B cell (primary cell): ENCODE results near the gene KLF16. TPM values are rescaled to one million over a fixed set of nuclear protein-coding genes. Genes with fewer than 3 reads are reported as not detected.

Source experiments
- ATAC-seq: fragments of 200-7000 bp; cut with Tn5 transposase; one replicate; pipeline ENCODE4 v1.10.0; 2021; ENCODE audit warnings: low read depth, mild to moderate bottlenecking, moderate number of reproducible peaks, moderate library complexity
- CTCF ChIA-PET: fragments of 350-600 bp; sonication (Branson Sonifier 250); formaldehyde crosslinking; loops from one replicate; lab custom pipeline; 2021; ENCODE audit warnings: antibody characterized with exemption, inconsistent platforms; lab: Charles Lee
- POLR2A ChIA-PET: fragments of 350-600 bp; sonication (Branson Sonifier 250); formaldehyde crosslinking; loops from one replicate; lab custom pipeline; 2021; ENCODE audit warnings: antibody characterized with exemption; lab: Charles Lee
- DNase-seq: peaks from one replicate; pipeline ENCODE4 v3.0.0; 2013
- H2AFZ ChIP-seq: 2 replicates; pipeline ENCODE4 v1.6.1; 2012; ENCODE audit warnings: mild to moderate bottlenecking, low read depth, low read length; ENCODE audit not compliant: insufficient read depth, poor library complexity, severe bottlenecking
- H3K27ac ChIP-seq, 2 donors: 1 replicate in 1 of 2; 2 replicates in 1 of 2; pipeline ENCODE4 v1.5.1; 2012 to 2013; ENCODE audit warnings: low read length in 2 of 2, mild to moderate bottlenecking in 2 of 2, moderate library complexity in 1 of 2
- H3K27me3 ChIP-seq, 4 experiments: fragments of 200-600 bp in 1 of 4; sonication (generic) in 1 of 4; replicated peaks in 1 of 4; 1 replicate in 2 of 4; 2 replicates in 2 of 4; pipeline versions ENCODE4 v1.6.1 to v1.7.0; 2013 to 2016; ENCODE audit warnings: low read length in 3 of 4, mild to moderate bottlenecking in 2 of 4, mixed read lengths in 1 of 4, moderate library complexity in 1 of 4; ENCODE audit not compliant: insufficient read depth in 4 of 4, control insufficient read depth in 3 of 4; ENCODE audit errors: control extremely low read depth in 1 of 4
- H3K36me3 ChIP-seq, 2 experiments: replicated peaks in 1 of 2; 1 replicate in 1 of 2; 2 replicates in 1 of 2; pipeline versions ENCODE4 v1.6.1 to v1.7.1; 2013; ENCODE audit warnings: low read length in 1 of 2; ENCODE audit not compliant: insufficient read depth in 2 of 2, control insufficient read depth in 1 of 2; ENCODE audit errors: control extremely low read depth in 1 of 2, extremely low read depth in 1 of 2
- H3K4me1 ChIP-seq, 2 donors: fragments of 200-600 bp in 1 of 2; sonication (generic) in 1 of 2; 1 replicate in 1 of 2; 2 replicates in 1 of 2; pipeline versions ENCODE4 v1.5.1 to v1.6.1; 2013 to 2017; ENCODE audit warnings: low read length in 2 of 2; ENCODE audit not compliant: control insufficient read depth in 2 of 2, insufficient read depth in 2 of 2
- H3K4me2 ChIP-seq: replicated peaks from 2 replicates; pipeline ENCODE3; 2012; ENCODE audit warnings: mild to moderate bottlenecking, low read depth, low read length; ENCODE audit not compliant: poor library complexity, severe bottlenecking
- H3K4me3 ChIP-seq, 5 experiments: fragments of 200-600 bp in 1 of 5; sonication (generic) in 1 of 5; 1 replicate in 3 of 5; 2 replicates in 2 of 5; pipeline versions ENCODE4 v1.5.1 to v1.7.0; 2011 to 2016; ENCODE audit warnings: low read length in 4 of 5, mild to moderate bottlenecking in 4 of 5, low read depth in 2 of 5, control low read depth in 1 of 5, moderate library complexity in 1 of 5; ENCODE audit not compliant: insufficient read depth in 1 of 5; ENCODE audit errors: control extremely low read depth in 1 of 5, extremely low read depth in 1 of 5
- H3K79me2 ChIP-seq: fragments of 200-600 bp; sonication (generic); one replicate; pipeline ENCODE4 v1.6.0; 2016; ENCODE audit warnings: low read length; ENCODE audit not compliant: control insufficient read depth, insufficient read depth
- H3K9ac ChIP-seq: fragments of 200-600 bp; sonication (generic); 2 replicates; pipeline ENCODE4 v1.6.1; 2017; ENCODE audit warnings: mild to moderate bottlenecking, low read length, moderate library complexity
- H3K9me3 ChIP-seq, 3 donors: one replicate each; pipeline versions ENCODE4 v1.6.1 to v1.7.1; 2013; ENCODE audit warnings: low read length in 2 of 3; ENCODE audit not compliant: control insufficient read depth in 2 of 3, insufficient read depth in 1 of 3; ENCODE audit errors: control extremely low read depth in 1 of 3
- H4K20me1 ChIP-seq: 2 replicates; pipeline ENCODE4 v1.6.0; 2012; ENCODE audit warnings: mild to moderate bottlenecking, low read length; ENCODE audit not compliant: insufficient read depth, control insufficient read depth, poor library complexity, severe bottlenecking
- H3K27ac Mint-ChIP-seq: one replicate; pipeline ENCODE4 v1.8.0; 2021; ENCODE audit warnings: mixed read lengths
- H3K27me3 Mint-ChIP-seq: one replicate; pipeline ENCODE4 v1.8.0; 2021; ENCODE audit warnings: mixed read lengths
- H3K4me1 Mint-ChIP-seq: one replicate; pipeline ENCODE4 v1.8.0; 2021; ENCODE audit warnings: mixed read lengths
- H3K4me3 Mint-ChIP-seq: one replicate; pipeline ENCODE4 v1.8.0; 2021; ENCODE audit warnings: mixed read lengths
- H3K9me3 Mint-ChIP-seq: one replicate; pipeline ENCODE4 v1.8.0; 2022; ENCODE audit warnings: mixed read lengths; ENCODE audit not compliant: insufficient read depth
- CTCF ChIP-seq: fragments of 200-600 bp; IDR thresholded peaks from one replicate; pipeline ENCODE4 v1.8.0; 2022; ENCODE audit warnings: antibody characterized with exemption, mild to moderate bottlenecking
- EZH2 ChIP-seq: IDR thresholded peaks from 2 replicates; pipeline ENCODE4 v1.6.1; 2012; ENCODE audit warnings: borderline replicate concordance, low read depth, mild to moderate bottlenecking, moderate library complexity, low read length; ENCODE audit not compliant: insufficient read depth, poor library complexity, severe bottlenecking
- WGBS: methylation state at CpG from one replicate; pipeline ENCODE4 v1.1.5; 2013; ENCODE audit warnings: missing lambda C conversion rate; ENCODE audit not compliant: insufficient coverage; 5-methylcytosine and 5-hydroxymethylcytosine counted together
- intact Hi-C: fragments of 100-400 bp; cut with micrococcal nuclease; formaldehyde crosslinking; loops from one replicate; pipeline ENCODE4 v1.10.0; 2022
- polyA plus RNA-seq: library from polyadenylated mRNA; depleted of rRNA; stranded (reverse); fragments of >200 nt; gene quantifications from 2 replicates; pipeline ENCODE4 v1.2.3, GENCODE V29; 2012
- total RNA-seq, 2 donors: library from RNA; stranded (reverse); fragments of 120-200 nt in 1 of 2; gene quantifications; 1 replicate in 1 of 2; 2 replicates in 1 of 2; pipeline versions ENCODE4 v1.2.3 to v1.2.4, GENCODE V29; 2013 to 2022

KLF16 gene
- total and polyA plus RNA-seq, 2 donors (not counting 1 experiment from before 2014, with no cell fraction given): 29.7 to 49.0 TPM

- H4K20me1 ChIP-seq: peaks cover 30% of the 10 kb centered on the region
- TF ChIP-seq CTCF: no peak
- DNase-seq: no peak
- H3K9me3 ChIP-seq: peaks cover 0 to 5% (median 0%) of the 10 kb centered on the region in 3 donors
- H3K4me1 Mint-ChIP-seq: peaks cover 12% of the 10 kb centered on the region
- peaks cover 0 to 38% of the 10 kb centered on the region in 2 experiments for H3K36me3 ChIP-seq
- POLR2A ChIA-PET: no interaction called here
- H3K9me3 Mint-ChIP-seq: no peaks in the 10 kb centered on the region
- H3K4me2 ChIP-seq: no peak overlapping the region
- H2AFZ ChIP-seq: no peak overlapping the region
- H3K27me3 Mint-ChIP-seq: no peaks in the 10 kb centered on the region
- ATAC-seq: no peak
- intact Hi-C loops: loop anchor here (5.0 kb wide), 1 partner anchor 613 kb away; the partner anchor contains the start of gene TIMM13
- WGBS: 93% methylated on average over 9 of the region's 10 CpGs
- no peak overlapping the region for H3K4me3 ChIP-seq
- H3K27ac Mint-ChIP-seq: no peak overlapping the region
- peaks cover 9 to 19% of the 10 kb centered on the region in 2 donors for H3K4me1 ChIP-seq
- no peak overlapping the region for H3K9ac ChIP-seq
- H3K79me2 ChIP-seq: no peaks in the 10 kb centered on the region
- no peak overlapping the region for H3K4me3 Mint-ChIP-seq
- H3K27ac ChIP-seq: no peak overlapping the region
- H3K27me3 ChIP-seq: no peaks in the 10 kb centered on the region
- CTCF ChIA-PET: interaction anchor here (0.7 to 1.5 kb wide), 3 partner anchors 12 to 269 kb away, joined by 3 to 7 read pairs (median 3); no protein-coding TSS in a partner anchor
These were observed 49.0 kb downstream of the KLF16 start for GRCh38 chr19:1814391-1814790.

- Histone ChIP-seq H3K4me3 (peak overlapping the region; percentile 35 to 73 (median 61)), H3K27ac (peak overlapping the region in 1 of 2 donors; percentile 0), H3K4me2 (peak overlapping the region; percentile 99), H4K20me1 (peaks cover 25% of the 10 kb centered on the region), H3K79me2 (no peaks in the 10 kb centered on the region), H3K27me3 (no peaks in the 10 kb centered on the region), H3K9me3 (peaks cover 0 to 5% (median 0%) of the 10 kb centered on the region in 3 donors), H3K36me3 (peaks cover 0 to 29% of the 10 kb centered on the region in 2 experiments), H2AFZ (peak overlapping the region; percentile 98), H3K9ac (peak overlapping the region; percentile 70), H3K4me1 (peaks cover 9 to 19% of the 10 kb centered on the region in 2 donors)
- peaks cover 12% of the 10 kb centered on the region for H3K4me1 Mint-ChIP-seq
- peak; percentile 3 for TF ChIP-seq CTCF
- no peak for TF ChIP-seq EZH2
- no peaks in the 10 kb centered on the region for H3K9me3 Mint-ChIP-seq
- ChIA-PET POLR2A (no interaction called here), CTCF (interaction anchor here (0.7 to 1.5 kb wide), 3 partner anchors 13 to 268 kb away, joined by 3 to 7 read pairs (median 3); no protein-coding TSS in a partner anchor)
- 61% methylated on average over 17 of the region's 21 CpGs for WGBS
- no peak for DNase-seq
- no peak for ATAC-seq
- intact Hi-C loops: loop anchor here (5.0 kb wide), 1 partner anchor 614 kb away; the partner anchor contains the start of gene TIMM13
- peak overlapping the region; percentile 87 for H3K27ac Mint-ChIP-seq
- no peaks in the 10 kb centered on the region for H3K27me3 Mint-ChIP-seq
- H3K4me3 Mint-ChIP-seq: peak overlapping the region; percentile 97
These were observed 49.9 kb downstream of the KLF16 start for GRCh38 chr19:1813192-1814182.
